Measurements from ENCODE around the gene SLC27A4. TPM values are rescaled to one million over a fixed set of nuclear protein-coding genes. Genes with fewer than 3 reads are reported as not detected.
A peak's percentile ranks its signal among the peaks of the same experiment; 100 is the strongest.

Gene SLC27A4
- total and polyA plus RNA-seq, 7 donors: 6.0 to 45.1 (median 12.2) TPM

DNA sequence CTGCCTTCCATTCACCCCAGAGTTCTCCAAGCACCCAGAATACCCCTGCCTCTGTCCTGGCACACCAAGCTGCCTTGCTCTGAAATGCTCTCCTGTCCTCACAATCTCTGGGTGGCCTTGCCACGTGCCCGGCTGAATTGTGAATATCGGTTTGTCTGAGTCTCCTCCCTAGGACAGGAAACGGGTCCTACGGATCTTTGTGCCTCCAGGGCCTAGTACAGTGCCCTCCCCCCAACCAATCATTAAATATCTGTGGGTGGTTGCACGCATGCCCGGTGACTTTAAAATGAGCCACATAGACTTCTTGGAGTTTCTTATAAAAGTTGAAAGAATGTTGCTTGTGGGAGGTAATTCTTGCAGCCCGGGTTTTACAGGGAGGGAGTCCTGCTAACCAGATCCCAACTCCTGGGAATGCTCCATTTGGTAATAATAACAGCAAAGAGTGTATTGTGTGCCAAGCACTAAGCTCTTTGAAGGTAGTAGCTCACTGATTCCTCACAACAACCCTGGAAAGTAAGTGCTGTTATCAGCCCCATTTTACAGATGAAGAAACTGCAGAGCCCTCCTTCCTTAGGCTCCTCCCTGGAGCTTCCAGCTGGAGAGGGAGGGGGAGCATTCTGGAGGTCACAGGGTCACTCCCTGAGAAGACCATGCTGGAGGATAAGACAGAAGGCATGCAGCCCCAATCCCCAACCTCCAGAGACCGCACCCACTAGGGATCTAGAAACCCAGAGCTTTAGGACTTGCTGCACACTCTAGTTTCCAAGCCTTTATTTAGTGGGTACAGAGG lies 54.2 kb downstream of the SLC27A4 start:
- no peaks in the 10 kb centered on the region for H3K9me3 ChIP-seq
- H3K4me3 ChIP-seq: no peak overlapping the region
- 62 to 72% methylated on average over 9 of the region's 9 CpGs for WGBS, 2 donors
- peaks cover 0 to 28% (median 0%) of the 10 kb centered on the region in 3 donors for H3K27me3 ChIP-seq
- intact Hi-C loops (cut with DNase I): no loop called here
- TF ChIP-seq, protein P1, sequence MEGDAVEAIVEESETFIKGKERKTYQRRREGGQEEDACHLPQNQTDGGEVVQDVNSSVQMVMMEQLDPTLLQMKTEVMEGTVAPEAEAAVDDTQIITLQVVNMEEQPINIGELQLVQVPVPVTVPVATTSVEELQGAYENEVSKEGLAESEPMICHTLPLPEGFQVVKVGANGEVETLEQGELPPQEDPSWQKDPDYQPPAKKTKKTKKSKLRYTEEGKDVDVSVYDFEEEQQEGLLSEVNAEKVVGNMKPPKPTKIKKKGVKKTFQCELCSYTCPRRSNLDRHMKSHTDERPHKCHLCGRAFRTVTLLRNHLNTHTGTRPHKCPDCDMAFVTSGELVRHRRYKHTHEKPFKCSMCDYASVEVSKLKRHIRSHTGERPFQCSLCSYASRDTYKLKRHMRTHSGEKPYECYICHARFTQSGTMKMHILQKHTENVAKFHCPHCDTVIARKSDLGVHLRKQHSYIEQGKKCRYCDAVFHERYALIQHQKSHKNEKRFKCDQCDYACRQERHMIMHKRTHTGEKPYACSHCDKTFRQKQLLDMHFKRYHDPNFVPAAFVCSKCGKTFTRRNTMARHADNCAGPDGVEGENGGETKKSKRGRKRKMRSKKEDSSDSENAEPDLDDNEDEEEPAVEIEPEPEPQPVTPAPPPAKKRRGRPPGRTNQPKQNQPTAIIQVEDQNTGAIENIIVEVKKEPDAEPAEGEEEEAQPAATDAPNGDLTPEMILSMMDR (IDR thresholded peaks at IDR 0.05): no peak
- TF ChIP-seq POLR2AphosphoS5 (IDR thresholded peaks at IDR 0.05) (no peak), EP300 (IDR thresholded peaks at IDR 0.05) (no peak), POLR2A (IDR thresholded peaks at IDR 0.05) (no peak)
- H3K36me3 ChIP-seq: peaks cover 0 to 35% (median 15%) of the 10 kb centered on the region in 4 donors
- no peak overlapping the region for H3K27ac ChIP-seq
- peaks cover 0 to 7% (median 2%) of the 10 kb centered on the region in 4 donors for H3K4me1 ChIP-seq
- no peak for DNase-seq

- no peaks in the 10 kb centered on the region for H3K9me3 ChIP-seq
- WGBS, 2 donors: 8 to 10% methylated on average over 19 of the region's 19 CpGs
- peaks cover 0 to 7% (median 2%) of the 10 kb centered on the region in 4 donors for H3K4me1 ChIP-seq
- H3K27ac ChIP-seq: peak overlapping the region in 1 of 4 donors; percentile 45
- no peak overlapping the region for H3K4me3 ChIP-seq
- intact Hi-C loops (cut with DNase I): no loop called here
- H3K36me3 ChIP-seq: peaks cover 0 to 10% (median 7%) of the 10 kb centered on the region in 4 donors
- DNase-seq: no peak
- TF ChIP-seq EP300 (IDR thresholded peaks at IDR 0.05) (no peak), POLR2AphosphoS5 (IDR thresholded peaks at IDR 0.05) (no peak), POLR2A (IDR thresholded peaks at IDR 0.05) (no peak)
- TF ChIP-seq, protein P1 (IDR thresholded peaks at IDR 0.05): no peak
- H3K27me3 ChIP-seq: peaks cover 0 to 28% (median 0%) of the 10 kb centered on the region in 3 donors
Measured at GRCh38 chr9:128396970-128397613, 56.8 kb downstream of the SLC27A4 start.

- Histone ChIP-seq H3K4me1 (peaks cover 0 to 7% (median 2%) of the 10 kb centered on the region in 4 donors), H3K27ac (peak overlapping the region in 1 of 4 donors; percentile 27), H3K4me3 (no peak overlapping the region), H3K36me3 (peaks cover 0 to 2% (median under 1%) of the 10 kb centered on the region in 4 donors), H3K9me3 (no peaks in the 10 kb centered on the region), H3K27me3 (peaks cover 0 to 27% (median 0%) of the 10 kb centered on the region in 3 donors)
- WGBS, 2 donors: 60 to 73% methylated on average over 7 of the region's 7 CpGs
- no peak for DNase-seq
- TF ChIP-seq, protein P1 (IDR thresholded peaks at IDR 0.05): no peak
- TF ChIP-seq EP300 (IDR thresholded peaks at IDR 0.05): no peak
- TF ChIP-seq POLR2A (IDR thresholded peaks at IDR 0.05): no peak
- TF ChIP-seq POLR2AphosphoS5 (IDR thresholded peaks at IDR 0.05): no peak
- intact Hi-C loops (cut with DNase I): no loop called here
Measured at GRCh38 chr9:128397831-128398230, 57.5 kb downstream of the SLC27A4 start.

DNA sequence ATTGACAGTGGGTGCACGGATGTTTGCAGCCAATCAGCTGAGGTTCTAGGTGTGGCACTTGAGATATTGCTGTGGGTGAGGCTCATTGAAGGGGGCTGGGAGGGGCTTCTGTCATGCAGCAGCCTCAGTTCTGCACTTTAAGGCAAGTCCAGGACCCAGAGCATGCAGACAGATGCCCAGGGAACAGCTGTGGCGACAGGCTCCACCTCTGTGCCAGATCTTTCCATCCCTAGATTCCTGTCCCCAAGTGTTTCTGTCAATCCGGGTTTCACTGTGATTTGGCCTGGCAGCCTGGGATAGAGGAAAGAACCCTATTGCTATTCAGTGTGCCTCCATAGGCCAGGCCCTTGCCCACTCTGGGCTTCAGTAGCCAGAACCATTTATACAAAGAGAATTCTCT lies 59.5 kb downstream of the SLC27A4 start:
- peaks cover 0 to 7% (median 2%) of the 10 kb centered on the region in 4 donors for H3K4me1 ChIP-seq
- peaks cover 0 to 28% (median 0%) of the 10 kb centered on the region in 3 donors for H3K27me3 ChIP-seq
- no peak overlapping the region for H3K4me3 ChIP-seq
- H3K27ac ChIP-seq: no peak overlapping the region
- no peaks in the 10 kb centered on the region for H3K9me3 ChIP-seq
- WGBS, 2 donors: 48 to 66% methylated on average over 3 of the region's 3 CpGs
- intact Hi-C loops (cut with DNase I): no loop called here
- no peaks in the 10 kb centered on the region for H3K36me3 ChIP-seq
- DNase-seq: no peak
- TF ChIP-seq POLR2AphosphoS5 (IDR thresholded peaks at IDR 0.05) (no peak), EP300 (IDR thresholded peaks at IDR 0.05) (no peak), POLR2A (IDR thresholded peaks at IDR 0.05) (no peak)
- TF ChIP-seq, protein P1 (IDR thresholded peaks at IDR 0.05): no peak
